ENCODE results near the gene RUNX2. TPM values are rescaled to one million over a fixed set of nuclear protein-coding genes. Genes with fewer than 3 reads are reported as not detected.

RUNX2 gene
- total and polyA plus RNA-seq, 10 of the 15 experiments (the other 5 are each of a cell fraction or from before 2014, with no cell fraction given): 0.01 to 0.77 (median 0.15) TPM; not detected in 3

DNA sequence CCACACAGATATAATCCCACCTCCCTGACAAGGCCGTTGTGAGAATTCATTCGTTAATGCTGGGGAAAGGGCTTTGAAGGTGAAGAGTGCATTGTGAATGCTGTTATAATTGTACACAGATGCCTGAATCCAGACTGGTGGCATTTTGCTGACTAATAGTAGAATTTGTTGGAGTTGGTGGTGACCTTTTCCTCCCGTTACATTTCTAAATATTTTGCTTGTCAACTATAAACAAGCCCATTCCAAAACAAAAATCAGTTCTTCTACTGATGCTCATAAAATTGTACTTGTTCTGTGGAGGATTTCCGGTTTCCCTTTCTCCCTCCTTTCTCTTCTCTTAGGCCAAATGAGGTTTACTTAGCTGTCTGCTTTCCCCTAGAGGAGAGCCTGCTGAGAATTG, 302.7 kb downstream of the RUNX2 start:
- TF ChIP-seq HCFC1 (IDR thresholded peaks at IDR 0.05; ENCODE audit: low read length): no peak
- TF ChIP-seq, protein P1, sequence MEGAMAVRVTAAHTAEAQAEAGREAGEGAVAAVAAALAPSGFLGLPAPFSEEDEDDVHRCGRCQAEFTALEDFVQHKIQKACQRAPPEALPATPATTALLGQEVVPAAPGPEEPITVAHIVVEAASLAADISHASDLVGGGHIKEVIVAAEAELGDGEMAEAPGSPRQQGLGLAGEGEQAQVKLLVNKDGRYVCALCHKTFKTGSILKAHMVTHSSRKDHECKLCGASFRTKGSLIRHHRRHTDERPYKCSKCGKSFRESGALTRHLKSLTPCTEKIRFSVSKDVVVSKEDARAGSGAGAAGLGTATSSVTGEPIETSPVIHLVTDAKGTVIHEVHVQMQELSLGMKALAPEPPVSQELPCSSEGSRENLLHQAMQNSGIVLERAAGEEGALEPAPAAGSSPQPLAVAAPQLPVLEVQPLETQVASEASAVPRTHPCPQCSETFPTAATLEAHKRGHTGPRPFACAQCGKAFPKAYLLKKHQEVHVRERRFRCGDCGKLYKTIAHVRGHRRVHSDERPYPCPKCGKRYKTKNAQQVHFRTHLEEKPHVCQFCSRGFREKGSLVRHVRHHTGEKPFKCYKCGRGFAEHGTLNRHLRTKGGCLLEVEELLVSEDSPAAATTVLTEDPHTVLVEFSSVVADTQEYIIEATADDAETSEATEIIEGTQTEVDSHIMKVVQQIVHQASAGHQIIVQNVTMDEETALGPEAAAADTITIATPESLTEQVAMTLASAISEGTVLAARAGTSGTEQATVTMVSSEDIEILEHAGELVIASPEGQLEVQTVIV (IDR thresholded peaks at IDR 0.05; ENCODE audit: borderline replicate concordance, partially characterized antibody): no peak
- no peak for TF ChIP-seq SIX5 (IDR thresholded peaks at IDR 0.05; ENCODE audit: low read depth, low read length, severe bottlenecking)
- no peak for TF ChIP-seq NR2C2 (IDR thresholded peaks at IDR 0.05; ENCODE audit: borderline replicate concordance, control insufficient read depth, insufficient read length, low read depth)
- TF ChIP-seq, protein P2, sequence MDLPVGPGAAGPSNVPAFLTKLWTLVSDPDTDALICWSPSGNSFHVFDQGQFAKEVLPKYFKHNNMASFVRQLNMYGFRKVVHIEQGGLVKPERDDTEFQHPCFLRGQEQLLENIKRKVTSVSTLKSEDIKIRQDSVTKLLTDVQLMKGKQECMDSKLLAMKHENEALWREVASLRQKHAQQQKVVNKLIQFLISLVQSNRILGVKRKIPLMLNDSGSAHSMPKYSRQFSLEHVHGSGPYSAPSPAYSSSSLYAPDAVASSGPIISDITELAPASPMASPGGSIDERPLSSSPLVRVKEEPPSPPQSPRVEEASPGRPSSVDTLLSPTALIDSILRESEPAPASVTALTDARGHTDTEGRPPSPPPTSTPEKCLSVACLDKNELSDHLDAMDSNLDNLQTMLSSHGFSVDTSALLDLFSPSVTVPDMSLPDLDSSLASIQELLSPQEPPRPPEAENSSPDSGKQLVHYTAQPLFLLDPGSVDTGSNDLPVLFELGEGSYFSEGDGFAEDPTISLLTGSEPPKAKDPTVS (IDR thresholded peaks at IDR 0.05; ENCODE audit: low read depth, low read length): no peak
- TF ChIP-seq MEF2B (IDR thresholded peaks at IDR 0.05; ENCODE audit: partially characterized antibody, poor library complexity, severe bottlenecking): no peak
- TF ChIP-seq SRF (IDR thresholded peaks at IDR 0.05; ENCODE audit: low read depth in 2 of 2, low read length in 2 of 2): no peak
- no peak for TF ChIP-seq LARP7 (IDR thresholded peaks at IDR 0.05)
- no peak for TF ChIP-seq CHD4 (IDR thresholded peaks at IDR 0.05)
- TF ChIP-seq, protein P3, sequence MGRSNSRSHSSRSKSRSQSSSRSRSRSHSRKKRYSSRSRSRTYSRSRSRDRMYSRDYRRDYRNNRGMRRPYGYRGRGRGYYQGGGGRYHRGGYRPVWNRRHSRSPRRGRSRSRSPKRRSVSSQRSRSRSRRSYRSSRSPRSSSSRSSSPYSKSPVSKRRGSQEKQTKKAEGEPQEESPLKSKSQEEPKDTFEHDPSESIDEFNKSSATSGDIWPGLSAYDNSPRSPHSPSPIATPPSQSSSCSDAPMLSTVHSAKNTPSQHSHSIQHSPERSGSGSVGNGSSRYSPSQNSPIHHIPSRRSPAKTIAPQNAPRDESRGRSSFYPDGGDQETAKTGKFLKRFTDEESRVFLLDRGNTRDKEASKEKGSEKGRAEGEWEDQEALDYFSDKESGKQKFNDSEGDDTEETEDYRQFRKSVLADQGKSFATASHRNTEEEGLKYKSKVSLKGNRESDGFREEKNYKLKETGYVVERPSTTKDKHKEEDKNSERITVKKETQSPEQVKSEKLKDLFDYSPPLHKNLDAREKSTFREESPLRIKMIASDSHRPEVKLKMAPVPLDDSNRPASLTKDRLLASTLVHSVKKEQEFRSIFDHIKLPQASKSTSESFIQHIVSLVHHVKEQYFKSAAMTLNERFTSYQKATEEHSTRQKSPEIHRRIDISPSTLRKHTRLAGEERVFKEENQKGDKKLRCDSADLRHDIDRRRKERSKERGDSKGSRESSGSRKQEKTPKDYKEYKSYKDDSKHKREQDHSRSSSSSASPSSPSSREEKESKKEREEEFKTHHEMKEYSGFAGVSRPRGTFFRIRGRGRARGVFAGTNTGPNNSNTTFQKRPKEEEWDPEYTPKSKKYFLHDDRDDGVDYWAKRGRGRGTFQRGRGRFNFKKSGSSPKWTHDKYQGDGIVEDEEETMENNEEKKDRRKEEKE (IDR thresholded peaks at IDR 0.05): no peak
- TF ChIP-seq ZNF274 (IDR thresholded peaks at IDR 0.05; ENCODE audit: insufficient read depth, insufficient read length): no peak
- no peak for TF ChIP-seq NFIC (IDR thresholded peaks at IDR 0.05; ENCODE audit: low read depth, low read length)
- TF ChIP-seq POLR2AphosphoS2 (IDR thresholded peaks at IDR 0.05; ENCODE audit: low read depth, low read length): no peak
- TF ChIP-seq MTA2 (IDR thresholded peaks at IDR 0.05; ENCODE audit: low read depth): no peak
- TF ChIP-seq MXI1 (IDR thresholded peaks at IDR 0.05; ENCODE audit: low read depth, low read length): no peak
- RAD21 ChIA-PET (ENCODE audit: unreplicated experiment): no interaction called here
- POLR2A ChIA-PET: interaction anchor here (0.5 kb wide), 1 partner anchor 30 kb away, joined by 3 read pairs; no protein-coding TSS in a partner anchor
- no peak for DNase-seq (ENCODE audit: low read depth, low spot score)
- ATAC-seq: no peak
- no peaks in the 10 kb centered on the region for H3K36me3 ChIP-seq (ENCODE audit: control insufficient read depth in 2 of 2, insufficient read depth in 2 of 2, low read length in 1 of 2)
- no TSS peak for BruUV-seq (replicated peaks)
- no peaks in the 10 kb centered on the region for H4K20me1 ChIP-seq (ENCODE audit: control insufficient read depth, insufficient read depth)
- no peaks in the 10 kb centered on the region for H3K79me2 ChIP-seq (ENCODE audit: control insufficient read depth, insufficient read depth, low read length)
- H3K27ac ChIP-seq (ENCODE audit: control insufficient read depth, insufficient read depth): no peak overlapping the region
- H2AFZ ChIP-seq (ENCODE audit: control insufficient read depth, low read depth, low read length): no peak overlapping the region
- no peak overlapping the region for H3K9ac ChIP-seq (ENCODE audit: control insufficient read depth, insufficient read depth, low read length)
- in situ Hi-C loops (cut with MboI) (no loop called here), intact Hi-C loops (cut with micrococcal nuclease; ENCODE audit: unreplicated experiment) (no loop called here)
- WGBS (ENCODE audit: insufficient coverage, insufficient replicate concordance, low lambda C conversion rate, missing lambda C conversion rate): 28% methylated on average over 4 of the region's 4 CpGs
- H3K4me3 ChIP-seq: no peak overlapping the region
- no peak for FAIRE-seq
- SMC1A ChIA-PET (ENCODE audit: uncharacterized antibody, unreplicated experiment): interaction anchor here (0.7 kb wide), 1 partner anchor 14 kb away, joined by 3 read pairs; no protein-coding TSS in a partner anchor
- no peaks in the 10 kb centered on the region for H3K4me1 ChIP-seq (ENCODE audit: control insufficient read depth, insufficient read depth, low read length)
- peaks cover 0 to 6% of the 10 kb centered on the region in 2 experiments; a peak in 2 of 4 replicates for H3K27me3 ChIP-seq (replicated peaks in 1 of 2; ENCODE audit: control insufficient read depth in 2 of 2, insufficient read depth in 2 of 2, low read length in 1 of 2)
- no peak overlapping the region for H3K4me2 ChIP-seq (ENCODE audit: control insufficient read depth, insufficient read depth)
- no peaks in the 10 kb centered on the region for H3K9me3 ChIP-seq (replicated peaks; ENCODE audit: control insufficient read depth, insufficient read depth, low read length)
- CTCF ChIA-PET: interaction anchor here (0.5 kb wide), 1 partner anchor 13 kb away, joined by 4 read pairs; no protein-coding TSS in a partner anchor
